Measurements from ENCODE around the gene TANK. TPM values are rescaled to one million over a fixed set of nuclear protein-coding genes. Genes with fewer than 3 reads are reported as not detected.

Gene TANK
- total and polyA plus RNA-seq, 2 of the 8 experiments (the other 6 are each of a cell fraction or from before 2014, with no cell fraction given): 7.0 to 26.1 TPM

DNA sequence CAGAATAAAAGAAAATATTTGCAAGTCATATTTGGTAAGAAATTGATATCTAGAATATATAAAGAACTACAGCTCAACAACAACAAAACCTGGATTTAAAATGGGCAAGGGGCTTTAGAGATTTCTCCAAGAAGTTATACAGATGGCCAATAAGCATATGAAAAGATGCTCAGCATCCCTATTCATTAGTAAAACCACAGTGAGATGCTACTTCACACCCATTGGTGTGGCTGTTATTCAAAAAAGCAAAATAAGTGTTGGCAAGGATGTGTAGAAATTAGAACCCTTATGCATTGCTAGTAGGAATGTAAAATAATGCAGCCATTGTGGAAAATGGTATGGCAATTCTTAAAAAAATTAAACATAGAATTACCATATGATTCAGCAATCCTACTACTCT lies 29.8 kb downstream of the TANK start (continued):
- TF ChIP-seq, protein P1, sequence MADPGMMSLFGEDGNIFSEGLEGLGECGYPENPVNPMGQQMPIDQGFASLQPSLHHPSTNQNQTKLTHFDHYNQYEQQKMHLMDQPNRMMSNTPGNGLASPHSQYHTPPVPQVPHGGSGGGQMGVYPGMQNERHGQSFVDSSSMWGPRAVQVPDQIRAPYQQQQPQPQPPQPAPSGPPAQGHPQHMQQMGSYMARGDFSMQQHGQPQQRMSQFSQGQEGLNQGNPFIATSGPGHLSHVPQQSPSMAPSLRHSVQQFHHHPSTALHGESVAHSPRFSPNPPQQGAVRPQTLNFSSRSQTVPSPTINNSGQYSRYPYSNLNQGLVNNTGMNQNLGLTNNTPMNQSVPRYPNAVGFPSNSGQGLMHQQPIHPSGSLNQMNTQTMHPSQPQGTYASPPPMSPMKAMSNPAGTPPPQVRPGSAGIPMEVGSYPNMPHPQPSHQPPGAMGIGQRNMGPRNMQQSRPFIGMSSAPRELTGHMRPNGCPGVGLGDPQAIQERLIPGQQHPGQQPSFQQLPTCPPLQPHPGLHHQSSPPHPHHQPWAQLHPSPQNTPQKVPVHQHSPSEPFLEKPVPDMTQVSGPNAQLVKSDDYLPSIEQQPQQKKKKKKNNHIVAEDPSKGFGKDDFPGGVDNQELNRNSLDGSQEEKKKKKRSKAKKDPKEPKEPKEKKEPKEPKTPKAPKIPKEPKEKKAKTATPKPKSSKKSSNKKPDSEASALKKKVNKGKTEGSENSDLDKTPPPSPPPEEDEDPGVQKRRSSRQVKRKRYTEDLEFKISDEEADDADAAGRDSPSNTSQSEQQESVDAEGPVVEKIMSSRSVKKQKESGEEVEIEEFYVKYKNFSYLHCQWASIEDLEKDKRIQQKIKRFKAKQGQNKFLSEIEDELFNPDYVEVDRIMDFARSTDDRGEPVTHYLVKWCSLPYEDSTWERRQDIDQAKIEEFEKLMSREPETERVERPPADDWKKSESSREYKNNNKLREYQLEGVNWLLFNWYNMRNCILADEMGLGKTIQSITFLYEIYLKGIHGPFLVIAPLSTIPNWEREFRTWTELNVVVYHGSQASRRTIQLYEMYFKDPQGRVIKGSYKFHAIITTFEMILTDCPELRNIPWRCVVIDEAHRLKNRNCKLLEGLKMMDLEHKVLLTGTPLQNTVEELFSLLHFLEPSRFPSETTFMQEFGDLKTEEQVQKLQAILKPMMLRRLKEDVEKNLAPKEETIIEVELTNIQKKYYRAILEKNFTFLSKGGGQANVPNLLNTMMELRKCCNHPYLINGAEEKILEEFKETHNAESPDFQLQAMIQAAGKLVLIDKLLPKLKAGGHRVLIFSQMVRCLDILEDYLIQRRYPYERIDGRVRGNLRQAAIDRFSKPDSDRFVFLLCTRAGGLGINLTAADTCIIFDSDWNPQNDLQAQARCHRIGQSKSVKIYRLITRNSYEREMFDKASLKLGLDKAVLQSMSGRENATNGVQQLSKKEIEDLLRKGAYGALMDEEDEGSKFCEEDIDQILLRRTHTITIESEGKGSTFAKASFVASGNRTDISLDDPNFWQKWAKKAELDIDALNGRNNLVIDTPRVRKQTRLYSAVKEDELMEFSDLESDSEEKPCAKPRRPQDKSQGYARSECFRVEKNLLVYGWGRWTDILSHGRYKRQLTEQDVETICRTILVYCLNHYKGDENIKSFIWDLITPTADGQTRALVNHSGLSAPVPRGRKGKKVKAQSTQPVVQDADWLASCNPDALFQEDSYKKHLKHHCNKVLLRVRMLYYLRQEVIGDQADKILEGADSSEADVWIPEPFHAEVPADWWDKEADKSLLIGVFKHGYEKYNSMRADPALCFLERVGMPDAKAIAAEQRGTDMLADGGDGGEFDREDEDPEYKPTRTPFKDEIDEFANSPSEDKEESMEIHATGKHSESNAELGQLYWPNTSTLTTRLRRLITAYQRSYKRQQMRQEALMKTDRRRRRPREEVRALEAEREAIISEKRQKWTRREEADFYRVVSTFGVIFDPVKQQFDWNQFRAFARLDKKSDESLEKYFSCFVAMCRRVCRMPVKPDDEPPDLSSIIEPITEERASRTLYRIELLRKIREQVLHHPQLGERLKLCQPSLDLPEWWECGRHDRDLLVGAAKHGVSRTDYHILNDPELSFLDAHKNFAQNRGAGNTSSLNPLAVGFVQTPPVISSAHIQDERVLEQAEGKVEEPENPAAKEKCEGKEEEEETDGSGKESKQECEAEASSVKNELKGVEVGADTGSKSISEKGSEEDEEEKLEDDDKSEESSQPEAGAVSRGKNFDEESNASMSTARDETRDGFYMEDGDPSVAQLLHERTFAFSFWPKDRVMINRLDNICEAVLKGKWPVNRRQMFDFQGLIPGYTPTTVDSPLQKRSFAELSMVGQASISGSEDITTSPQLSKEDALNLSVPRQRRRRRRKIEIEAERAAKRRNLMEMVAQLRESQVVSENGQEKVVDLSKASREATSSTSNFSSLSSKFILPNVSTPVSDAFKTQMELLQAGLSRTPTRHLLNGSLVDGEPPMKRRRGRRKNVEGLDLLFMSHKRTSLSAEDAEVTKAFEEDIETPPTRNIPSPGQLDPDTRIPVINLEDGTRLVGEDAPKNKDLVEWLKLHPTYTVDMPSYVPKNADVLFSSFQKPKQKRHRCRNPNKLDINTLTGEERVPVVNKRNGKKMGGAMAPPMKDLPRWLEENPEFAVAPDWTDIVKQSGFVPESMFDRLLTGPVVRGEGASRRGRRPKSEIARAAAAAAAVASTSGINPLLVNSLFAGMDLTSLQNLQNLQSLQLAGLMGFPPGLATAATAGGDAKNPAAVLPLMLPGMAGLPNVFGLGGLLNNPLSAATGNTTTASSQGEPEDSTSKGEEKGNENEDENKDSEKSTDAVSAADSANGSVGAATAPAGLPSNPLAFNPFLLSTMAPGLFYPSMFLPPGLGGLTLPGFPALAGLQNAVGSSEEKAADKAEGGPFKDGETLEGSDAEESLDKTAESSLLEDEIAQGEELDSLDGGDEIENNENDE (IDR thresholded peaks at IDR 0.05; ENCODE audit: insufficient replicate concordance, low read length): peak; percentile 65

All from H1 (cell line).